WI38 (cell line): Measurements from ENCODE around the gene HCST.

ENCODE experiments used
- H3K4me3 ChIP-seq: 2 replicates; pipeline ENCODE4 v1.5.1; 2011; ENCODE audit warnings: low read depth, mild to moderate bottlenecking, control low read depth, low read length
- CTCF ChIP-seq: IDR thresholded peaks from 2 replicates; pipeline ENCODE4 v1.5.1; 2012; ENCODE audit warnings: low read depth, mild to moderate bottlenecking, control low read depth, low read length

Gene HCST

DNA sequence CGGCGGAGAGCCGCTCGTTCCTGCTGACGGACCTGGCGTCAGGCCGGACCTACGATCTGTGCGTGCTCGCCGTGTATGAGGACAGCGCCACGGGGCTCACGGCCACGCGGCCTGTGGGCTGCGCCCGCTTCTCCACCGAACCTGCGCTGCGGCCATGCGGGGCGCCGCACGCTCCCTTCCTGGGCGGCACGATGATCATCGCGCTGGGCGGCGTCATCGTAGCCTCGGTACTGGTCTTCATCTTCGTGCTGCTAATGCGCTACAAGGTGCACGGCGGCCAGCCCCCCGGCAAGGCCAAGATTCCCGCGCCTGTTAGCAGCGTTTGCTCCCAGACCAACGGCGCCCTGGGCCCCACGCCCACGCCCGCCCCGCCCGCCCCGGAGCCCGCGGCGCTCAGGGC is 42.2 kb downstream of the HCST start:
- no peak for TF ChIP-seq CTCF
- no peak overlapping the region for H3K4me3 ChIP-seq

- TF ChIP-seq CTCF: no peak
- no peak overlapping the region for H3K4me3 ChIP-seq
Measured at GRCh38 chr19:35945121-35945790, 42.9 kb downstream of the HCST start.

DNA sequence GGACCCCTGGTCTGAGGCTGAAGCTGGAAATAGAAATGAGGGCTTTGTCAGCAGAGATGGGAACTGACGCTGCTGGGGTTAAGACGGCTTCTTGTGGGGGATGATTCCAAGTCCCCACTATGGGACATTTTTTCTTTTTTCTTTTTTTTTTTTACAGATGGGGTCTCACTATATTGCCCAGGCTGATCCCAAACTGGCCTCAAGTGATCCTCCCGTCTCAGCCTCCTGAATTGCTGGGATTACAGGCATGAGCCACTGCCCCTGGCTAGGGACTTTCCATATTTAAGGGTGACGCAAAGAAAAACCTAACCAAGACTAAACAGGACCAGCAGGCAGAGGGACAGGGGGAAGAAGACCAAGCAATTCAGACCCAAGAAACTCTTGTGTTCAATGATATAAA is 43.9 kb downstream of the HCST start:
- TF ChIP-seq CTCF: no peak
- H3K4me3 ChIP-seq: no peak overlapping the region

GRCh38 chr19:35949131-35949530 is 46.8 kb downstream of the HCST start:
- H3K4me3 ChIP-seq: no peak overlapping the region
- no peak for TF ChIP-seq CTCF
